ENCODE results near the gene APPL2.
"Not testable (repeated sequence)": the region's sequence is repeated elsewhere in the genome, so short reads cannot be mapped to it uniquely, and the experiment has no call there.

The APPL2 gene

GRCh38 chr12:105190530-105190929, 45.4 kb downstream of the APPL2 start:
- no peak for DNase-seq

DNA sequence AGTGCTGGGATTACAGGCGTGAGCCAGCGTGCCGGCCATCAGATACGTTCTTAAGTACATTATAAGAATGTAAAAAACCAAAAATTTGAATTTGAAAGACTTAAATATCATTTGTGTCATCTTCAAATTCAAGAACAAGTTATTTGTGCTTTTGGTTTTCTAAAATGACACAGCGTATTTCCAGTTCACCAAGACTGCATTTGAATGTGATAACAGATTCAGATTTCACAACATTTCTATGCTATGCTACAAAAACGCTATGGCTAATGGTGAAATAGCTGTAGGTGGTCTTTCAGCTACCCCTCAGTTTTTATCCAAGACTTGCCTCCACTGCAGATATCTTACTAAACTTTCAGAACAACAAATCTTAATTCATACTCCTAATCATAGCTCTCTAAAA, 46.7 kb downstream of the APPL2 start:
- no peak for DNase-seq

DNA sequence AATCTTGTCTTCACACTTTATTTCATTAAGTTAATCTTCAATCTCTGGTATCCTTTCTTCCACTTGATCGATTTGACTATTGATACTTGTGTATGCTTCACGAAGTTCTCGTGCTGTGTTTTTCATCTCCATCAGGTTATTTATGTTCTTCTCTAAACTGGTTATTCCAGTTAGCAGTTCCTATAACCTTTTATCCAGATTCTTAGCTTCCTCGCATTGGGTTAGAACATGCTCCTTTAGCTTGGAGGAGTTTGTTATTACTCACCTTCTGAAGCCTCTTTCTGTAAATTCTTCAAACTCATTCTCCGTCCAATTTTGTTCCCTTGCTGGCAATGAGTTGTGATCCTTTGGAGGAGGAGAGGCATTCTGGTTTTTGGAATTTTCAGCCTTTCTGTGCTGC, 52.0 kb downstream of the APPL2 start:
- not testable (repeated sequence) for DNase-seq

GRCh38 chr12:105183406-105183805, 52.6 kb downstream of the APPL2 start:
- not testable (repeated sequence) for DNase-seq

DNA sequence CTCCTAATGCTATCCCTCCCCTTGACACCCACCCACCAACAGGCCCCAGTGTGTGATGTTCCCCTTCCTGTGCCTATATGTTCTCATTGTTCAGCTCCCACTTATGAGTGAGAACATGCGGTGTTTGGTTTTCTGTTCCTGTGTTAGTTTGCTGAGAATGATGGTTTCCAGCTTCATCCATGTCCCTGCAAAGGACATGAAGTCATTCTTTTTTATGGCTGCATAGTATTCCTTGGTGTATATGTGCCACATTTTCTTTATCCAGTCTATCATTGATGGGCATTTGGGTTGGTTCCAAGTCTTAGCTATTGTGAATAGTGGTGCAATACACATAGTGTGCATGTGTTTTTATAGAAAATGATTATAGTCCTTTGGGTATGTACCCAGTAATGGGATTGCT, 56.9 kb downstream of the APPL2 start:
- not testable (repeated sequence) for DNase-seq

GRCh38 chr12:105177208-105177607, 58.8 kb downstream of the APPL2 start:
- DNase-seq: no peak

- DNase-seq: no peak
Observed at GRCh38 chr12:105175397-105175990, 60.5 kb downstream of the APPL2 start.

GRCh38 chr12:105171691-105172436, 64.1 kb downstream of the APPL2 start:
- DNase-seq: no peak

DNA sequence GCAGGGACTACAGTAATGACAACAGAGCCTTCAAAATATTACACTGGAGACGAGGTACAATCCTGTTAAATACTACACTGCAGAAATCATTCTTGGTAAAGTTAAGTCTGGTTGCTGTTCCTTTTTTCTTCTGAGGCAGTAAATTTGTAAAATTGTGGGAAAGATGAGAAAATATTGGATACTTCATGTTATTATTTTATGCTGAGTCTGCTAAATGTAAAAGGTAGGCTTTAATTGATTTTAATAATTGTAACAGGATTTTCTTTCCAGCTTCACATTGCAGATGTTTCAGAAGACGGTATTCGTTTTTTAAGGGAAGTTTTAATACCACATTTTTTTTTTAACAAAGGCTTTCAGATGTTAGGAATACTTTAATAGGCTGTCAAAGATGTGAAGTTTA, 65.8 kb downstream of the APPL2 start:
- DNase-seq: no peak

DNA sequence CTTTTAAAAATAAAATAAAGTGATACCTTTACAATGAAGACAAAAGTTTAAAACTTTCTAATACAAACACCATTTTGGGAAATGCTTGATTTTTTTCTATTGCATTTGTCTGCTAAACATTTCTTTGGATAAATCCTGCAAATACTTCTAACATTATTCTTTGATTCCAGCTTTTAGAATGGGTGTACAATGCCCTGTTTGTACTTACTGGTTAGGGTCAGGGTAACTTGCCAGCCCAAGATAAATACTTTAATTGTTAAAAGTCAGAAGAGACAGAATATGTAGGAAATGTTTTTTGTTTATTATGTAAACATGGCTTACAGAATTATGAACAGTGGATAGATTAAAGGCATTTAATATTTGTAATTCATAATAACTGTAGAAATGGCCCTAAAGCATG, 68.0 kb downstream of the APPL2 start:
- DNase-seq: no peak

- no peak for DNase-seq
Observed at GRCh38 chr12:105167346-105167745, 68.6 kb downstream of the APPL2 start.

GRCh38 chr12:105166736-105167135, 69.2 kb downstream of the APPL2 start:
- no peak for DNase-seq

DNA sequence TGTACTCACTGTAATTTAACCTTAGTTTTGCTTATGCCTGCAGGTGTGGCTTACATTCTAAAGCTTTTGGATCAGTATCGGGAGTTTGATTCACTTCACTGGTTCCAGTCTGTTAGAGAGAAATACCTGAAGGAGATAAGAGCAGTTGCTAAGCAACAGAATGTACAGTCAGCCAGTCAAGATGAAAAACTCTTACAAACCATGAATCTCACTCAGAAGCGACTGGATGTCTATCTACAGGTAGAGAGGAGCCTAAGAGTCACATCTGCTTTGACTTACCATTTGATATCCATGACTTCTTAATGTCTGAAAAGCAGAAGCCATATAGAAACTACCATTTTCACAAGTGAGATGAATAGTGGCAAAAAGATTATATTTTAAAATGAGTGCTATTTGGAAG, 71.9 kb downstream of the APPL2 start:
- DNase-seq: no peak

- no peak for DNase-seq
Observed at GRCh38 chr12:105162174-105162573, 73.8 kb downstream of the APPL2 start.

DNA sequence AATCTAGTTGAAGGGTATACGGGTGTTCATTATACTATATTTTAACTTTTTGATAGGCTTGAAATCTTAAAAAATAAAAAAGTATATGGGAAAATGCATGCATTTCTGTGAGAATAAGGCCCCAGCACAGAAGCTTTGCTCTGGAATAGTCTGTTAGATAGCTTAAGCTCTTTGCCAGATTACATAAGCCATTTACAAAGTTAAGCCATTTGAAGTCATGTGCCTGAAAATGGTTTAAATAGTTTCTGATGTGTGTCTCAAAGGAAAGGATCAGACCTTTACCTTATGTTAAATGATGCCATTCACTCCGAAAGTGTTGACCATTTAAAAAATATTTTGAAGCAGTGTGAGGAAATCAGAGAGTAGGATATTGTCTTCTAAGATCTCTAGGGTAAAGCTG, 77.1 kb downstream of the APPL2 start:
- no peak for DNase-seq

GRCh38 chr12:105157606-105158005, 78.4 kb downstream of the APPL2 start:
- no peak for DNase-seq

- DNase-seq: no peak
Observed at GRCh38 chr12:105156260-105156659, 79.7 kb downstream of the APPL2 start.

- DNase-seq: no peak
Observed at GRCh38 chr12:105142259-105142658, 93.7 kb downstream of the APPL2 start.

- no peak for DNase-seq
Observed at GRCh38 chr12:105141320-105141922, 94.6 kb downstream of the APPL2 start.

DNA sequence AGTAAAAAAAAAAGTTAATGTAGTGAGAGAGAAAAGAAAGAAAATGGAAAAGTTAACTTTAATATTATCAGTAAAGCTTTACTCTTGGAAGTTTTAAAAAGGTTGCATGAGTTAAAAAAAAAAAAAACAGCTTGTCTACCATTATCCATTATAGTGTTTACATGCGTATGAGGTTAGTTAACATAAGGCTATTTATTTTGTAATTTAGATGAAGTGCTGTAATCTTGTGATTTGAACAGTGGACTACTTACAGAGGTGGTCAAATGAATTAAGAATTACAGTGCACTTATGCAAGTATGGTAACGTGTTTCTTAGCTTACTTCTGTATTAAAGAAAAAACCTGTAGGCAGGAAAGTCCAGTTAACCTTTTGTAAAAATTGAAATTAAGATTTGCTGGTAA, 97.7 kb downstream of the APPL2 start:
- no peak for DNase-seq
